HG03135 (cell line): ENCODE measurements around the gene CAMTA2.
"Not testable (repeated sequence)": the region's sequence is repeated elsewhere in the genome, so short reads cannot be mapped to it uniquely, and the experiment has no call there.

Experiments
- ATAC-seq: cut with Tn5 transposase; IDR thresholded peaks from one replicate; pipeline ENCODE4 v1.9.1; 2021; ENCODE audit warnings: mild to moderate bottlenecking, moderate library complexity; ENCODE audit not compliant: unreplicated experiment

Gene CAMTA2, protein sequence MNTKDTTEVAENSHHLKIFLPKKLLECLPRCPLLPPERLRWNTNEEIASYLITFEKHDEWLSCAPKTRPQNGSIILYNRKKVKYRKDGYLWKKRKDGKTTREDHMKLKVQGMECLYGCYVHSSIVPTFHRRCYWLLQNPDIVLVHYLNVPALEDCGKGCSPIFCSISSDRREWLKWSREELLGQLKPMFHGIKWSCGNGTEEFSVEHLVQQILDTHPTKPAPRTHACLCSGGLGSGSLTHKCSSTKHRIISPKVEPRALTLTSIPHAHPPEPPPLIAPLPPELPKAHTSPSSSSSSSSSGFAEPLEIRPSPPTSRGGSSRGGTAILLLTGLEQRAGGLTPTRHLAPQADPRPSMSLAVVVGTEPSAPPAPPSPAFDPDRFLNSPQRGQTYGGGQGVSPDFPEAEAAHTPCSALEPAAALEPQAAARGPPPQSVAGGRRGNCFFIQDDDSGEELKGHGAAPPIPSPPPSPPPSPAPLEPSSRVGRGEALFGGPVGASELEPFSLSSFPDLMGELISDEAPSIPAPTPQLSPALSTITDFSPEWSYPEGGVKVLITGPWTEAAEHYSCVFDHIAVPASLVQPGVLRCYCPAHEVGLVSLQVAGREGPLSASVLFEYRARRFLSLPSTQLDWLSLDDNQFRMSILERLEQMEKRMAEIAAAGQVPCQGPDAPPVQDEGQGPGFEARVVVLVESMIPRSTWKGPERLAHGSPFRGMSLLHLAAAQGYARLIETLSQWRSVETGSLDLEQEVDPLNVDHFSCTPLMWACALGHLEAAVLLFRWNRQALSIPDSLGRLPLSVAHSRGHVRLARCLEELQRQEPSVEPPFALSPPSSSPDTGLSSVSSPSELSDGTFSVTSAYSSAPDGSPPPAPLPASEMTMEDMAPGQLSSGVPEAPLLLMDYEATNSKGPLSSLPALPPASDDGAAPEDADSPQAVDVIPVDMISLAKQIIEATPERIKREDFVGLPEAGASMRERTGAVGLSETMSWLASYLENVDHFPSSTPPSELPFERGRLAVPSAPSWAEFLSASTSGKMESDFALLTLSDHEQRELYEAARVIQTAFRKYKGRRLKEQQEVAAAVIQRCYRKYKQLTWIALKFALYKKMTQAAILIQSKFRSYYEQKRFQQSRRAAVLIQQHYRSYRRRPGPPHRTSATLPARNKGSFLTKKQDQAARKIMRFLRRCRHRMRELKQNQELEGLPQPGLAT

GRCh38 chr17:4986951-4987766 is at the start of gene CAMTA2:
Gene CAMTA2, minus strand, starts transcription at chr17:4987675. Its CDS starts 1,453 bp downstream, at chr17:4986222.
- peak; percentile 55 for ATAC-seq

- ATAC-seq = no peak
Observed at GRCh38 chr17:5035315-5035714, 47.8 kb upstream of the CAMTA2 start, which contains the start of gene SLC52A1. Gene SLC52A1, minus strand, starts transcription at chr17:5035426. Its CDS starts 820 bp downstream, at chr17:5034606.

DNA sequence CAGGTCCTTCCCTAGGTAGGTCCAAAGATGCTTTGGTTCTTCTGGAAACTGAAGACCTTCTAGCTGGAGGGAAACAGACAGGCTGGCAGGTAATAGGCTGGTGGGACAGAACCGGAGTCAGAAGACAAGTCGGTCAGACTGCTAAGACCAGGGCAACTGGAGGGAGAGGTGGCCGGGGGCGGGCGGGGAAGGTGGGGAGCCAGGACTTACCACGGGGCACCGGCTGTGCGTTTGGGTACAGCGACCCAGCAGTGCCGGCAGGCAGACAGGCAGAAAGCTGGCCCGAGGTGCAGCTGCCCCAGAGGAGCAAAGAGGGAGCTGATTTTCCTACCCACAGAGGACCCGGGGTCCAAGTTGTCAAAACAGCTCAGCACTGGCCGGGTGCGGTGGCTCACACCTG is 47.2 kb upstream of the CAMTA2 start:
- ATAC-seq = no peak

GRCh38 chr17:5034063-5034462 is 46.6 kb upstream of the CAMTA2 start:
- no peak for ATAC-seq

- ATAC-seq = no peak
Observed at GRCh38 chr17:5033352-5034015, 46.0 kb upstream of the CAMTA2 start.

DNA sequence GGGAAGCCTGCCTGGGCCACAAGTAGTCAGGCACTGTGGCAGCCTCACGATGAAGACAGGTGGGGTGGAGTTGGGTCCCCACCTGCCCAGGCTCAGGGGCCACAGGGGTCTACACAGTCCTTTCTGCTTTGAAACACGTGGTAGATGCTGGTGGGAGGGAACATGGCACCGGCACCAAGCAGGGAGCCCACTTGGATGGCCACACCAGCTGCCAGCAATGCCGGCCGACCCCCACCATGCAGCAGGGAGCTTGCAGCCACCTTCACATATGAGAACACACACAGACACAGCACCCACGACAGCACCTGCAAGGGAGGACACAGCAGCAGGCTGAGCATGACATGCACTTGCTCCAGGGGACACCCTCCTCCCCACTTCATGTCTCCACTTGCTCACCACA is 45.4 kb upstream of the CAMTA2 start:
- ATAC-seq = no peak

DNA sequence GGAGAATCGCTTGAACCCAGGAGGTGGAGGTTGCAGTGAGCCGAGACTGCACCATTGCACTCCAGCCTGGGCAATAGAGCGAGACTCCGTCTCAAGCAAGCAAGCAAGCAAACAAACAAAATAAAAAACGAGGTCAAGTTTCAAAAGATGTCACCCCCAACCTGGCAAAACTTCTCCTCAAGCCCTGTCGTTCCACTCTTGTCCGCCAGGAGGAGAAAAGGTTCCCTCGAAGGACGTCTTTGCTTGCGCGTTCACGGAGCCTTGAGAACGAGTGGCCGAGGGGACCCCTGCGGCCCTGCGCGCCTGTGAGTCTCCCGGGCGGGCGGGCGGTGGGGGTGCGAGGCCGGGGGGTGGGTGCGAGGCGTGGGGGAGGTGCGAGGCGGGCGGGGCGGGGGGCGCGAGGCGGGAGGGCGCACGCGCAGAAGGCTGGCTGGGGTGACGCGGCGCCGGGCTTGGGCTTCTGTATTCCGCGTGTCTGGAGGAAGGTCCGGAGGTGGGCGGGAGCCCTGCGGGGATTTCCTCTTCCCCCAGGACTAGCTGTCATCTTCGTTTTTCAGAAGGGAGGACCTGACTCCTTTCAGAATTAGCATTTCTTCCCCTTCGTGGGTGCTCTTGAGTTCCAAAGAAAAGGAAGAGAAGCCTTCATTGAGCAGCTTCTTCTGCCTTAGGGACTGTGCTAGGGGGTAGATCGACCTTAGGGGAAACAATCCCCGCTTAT is 44.0 kb upstream of the CAMTA2 start:
- ATAC-seq = peak; percentile 70

GRCh38 chr17:5030168-5030567 is 42.7 kb upstream of the CAMTA2 start:
- ATAC-seq = not testable (repeated sequence)

DNA sequence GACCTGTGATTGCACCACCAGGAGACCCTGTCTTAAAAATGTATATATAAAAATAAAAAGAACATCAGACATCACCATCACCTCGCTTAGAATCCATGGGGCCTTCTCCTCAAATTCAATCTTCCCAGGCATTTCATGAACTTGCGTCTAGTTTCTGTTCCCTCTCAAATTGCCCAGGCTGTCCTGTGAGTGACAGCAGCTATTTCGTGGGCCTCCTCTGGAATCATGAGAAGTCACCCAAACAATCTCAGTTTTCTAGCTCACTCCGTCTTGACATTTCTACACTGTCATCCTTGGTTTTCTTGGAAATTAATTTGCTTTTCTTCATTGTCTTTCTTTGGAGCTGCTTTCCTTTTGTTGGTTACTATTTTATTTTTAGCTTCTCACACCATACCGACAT is 40.4 kb upstream of the CAMTA2 start:
- no peak for ATAC-seq

DNA sequence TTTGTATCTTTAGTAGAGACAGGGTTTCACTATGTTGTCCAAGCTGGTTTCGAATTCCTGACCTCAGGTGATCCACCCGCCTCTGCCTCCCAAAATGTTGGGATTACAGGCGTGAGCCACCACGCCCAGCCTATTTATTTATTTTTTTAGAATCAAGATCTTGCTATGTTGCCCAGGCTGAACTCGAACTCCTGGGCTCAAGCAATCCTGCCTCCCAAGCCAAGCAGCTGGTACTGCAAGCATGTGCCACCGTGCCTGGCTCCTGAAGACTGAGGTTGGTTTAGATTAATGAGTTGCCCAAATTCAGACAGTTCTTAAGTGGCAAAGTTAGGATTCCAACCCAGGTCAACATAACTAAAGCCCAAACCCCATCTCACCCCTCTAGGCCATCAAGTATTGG is 39.8 kb upstream of the CAMTA2 start:
- no peak for ATAC-seq

- ATAC-seq = no peak
Observed at GRCh38 chr17:5024604-5025003, 37.1 kb upstream of the CAMTA2 start.

- no peak for ATAC-seq
Observed at GRCh38 chr17:5023588-5024147, 36.2 kb upstream of the CAMTA2 start.

DNA sequence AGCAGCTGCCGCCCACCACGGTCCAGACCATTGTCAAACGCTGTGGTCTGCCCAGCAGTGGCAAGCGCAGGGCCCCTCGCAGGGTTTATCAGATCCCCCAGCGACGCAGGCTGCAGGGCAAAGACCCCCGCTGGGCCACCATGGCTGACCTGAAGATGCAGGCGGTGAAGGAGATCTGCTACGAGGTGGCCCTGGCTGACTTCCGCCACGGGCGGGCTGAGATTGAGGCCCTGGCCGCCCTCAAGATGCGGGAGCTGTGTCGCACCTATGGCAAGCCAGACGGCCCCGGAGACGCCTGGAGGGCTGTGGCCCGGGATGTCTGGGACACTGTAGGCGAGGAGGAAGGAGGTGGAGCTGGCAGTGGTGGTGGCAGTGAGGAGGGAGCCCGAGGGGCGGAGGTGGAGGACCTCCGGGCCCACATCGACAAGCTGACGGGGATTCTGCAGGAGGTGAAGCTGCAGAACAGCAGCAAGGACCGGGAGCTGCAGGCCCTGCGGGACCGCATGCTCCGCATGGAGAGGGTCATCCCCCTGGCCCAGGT is 34.8 kb upstream of the CAMTA2 start:
- no peak for ATAC-seq

DNA sequence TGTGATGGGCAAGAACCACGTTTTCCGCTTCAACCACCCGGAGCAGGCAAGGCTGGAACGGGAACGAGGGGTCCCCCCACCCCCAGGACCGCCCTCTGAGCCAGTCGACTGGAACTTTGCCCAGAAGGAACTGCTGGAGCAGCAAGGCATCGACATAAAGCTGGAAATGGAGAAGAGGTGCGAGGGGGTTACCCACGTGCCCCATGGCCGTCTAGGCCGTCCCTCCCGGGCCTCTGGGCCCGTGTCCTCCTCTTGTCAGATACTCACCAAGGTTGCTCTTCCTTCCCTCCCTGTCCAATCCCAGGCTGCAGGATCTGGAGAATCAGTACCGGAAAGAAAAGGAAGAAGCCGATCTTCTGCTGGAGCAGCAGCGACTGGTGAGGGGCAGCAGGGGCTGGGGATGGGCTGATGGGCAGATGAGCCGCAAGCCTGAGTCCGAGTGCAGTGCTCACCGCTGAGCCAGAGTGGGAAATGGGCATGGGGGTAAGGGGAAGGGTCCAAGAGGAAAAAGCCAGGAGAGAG is 33.1 kb upstream of the CAMTA2 start:
- ATAC-seq = no peak

DNA sequence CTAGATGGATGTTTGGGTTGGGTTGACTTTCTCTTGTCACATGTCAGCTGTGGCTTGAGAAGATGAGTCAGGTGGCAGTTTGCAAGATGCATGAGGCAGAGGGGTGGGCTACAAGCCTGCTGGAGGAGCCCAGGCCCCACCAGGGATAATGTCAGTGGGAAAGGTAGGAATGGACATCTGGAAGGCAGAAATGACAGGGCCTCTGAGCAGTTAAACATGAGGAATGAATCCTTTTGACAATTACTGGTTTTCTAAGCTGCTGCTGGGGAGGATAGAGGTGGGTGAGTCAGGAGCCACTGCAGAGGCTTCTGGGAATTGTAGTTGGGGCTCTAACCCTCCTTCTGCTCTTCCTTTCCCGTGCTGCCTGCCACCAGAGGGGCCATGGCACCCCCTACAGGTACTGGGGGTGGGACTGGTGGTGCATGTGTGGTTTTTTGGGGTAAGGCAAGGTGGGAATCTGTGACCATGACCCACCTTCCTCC is 32.0 kb upstream of the CAMTA2 start:
- no peak for ATAC-seq

- ATAC-seq = no peak
Observed at GRCh38 chr17:5014357-5014756, 26.9 kb upstream of the CAMTA2 start.

- ATAC-seq = no peak
Observed at GRCh38 chr17:5011928-5012327, 24.5 kb upstream of the CAMTA2 start.

DNA sequence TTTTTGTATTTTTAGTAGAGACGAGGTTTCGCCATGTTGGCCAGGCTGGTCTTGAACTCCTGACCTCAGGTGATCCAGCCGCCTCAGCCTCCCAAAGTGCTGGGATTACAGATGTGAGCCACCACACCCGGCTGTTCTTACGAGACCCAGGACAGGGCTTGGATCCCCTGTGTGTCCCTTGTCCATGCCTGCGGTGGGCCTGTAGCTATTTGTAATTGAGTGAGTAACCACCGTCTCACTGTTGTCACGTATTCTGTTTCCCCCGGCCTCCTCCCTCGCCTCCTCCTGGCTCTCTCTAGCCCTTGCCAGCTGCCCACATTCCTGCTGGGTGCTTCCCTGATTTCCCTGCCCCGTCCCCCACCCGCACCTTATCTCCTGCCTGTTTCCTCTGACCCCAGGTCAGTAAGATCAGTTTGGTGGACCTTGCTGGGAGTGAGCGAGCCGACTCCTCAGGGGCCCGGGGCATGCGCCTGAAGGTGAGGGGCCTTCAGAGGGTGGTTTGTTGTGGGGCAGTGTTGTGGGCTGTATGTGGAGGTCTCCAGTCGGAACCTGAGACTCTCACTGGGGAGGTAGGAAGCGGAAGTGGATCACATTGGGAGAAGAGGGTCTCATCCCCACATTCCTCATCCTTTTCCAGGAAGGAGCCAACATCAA is 15.9 kb upstream of the CAMTA2 start:
- no peak for ATAC-seq
